HG03575 (cell line): ENCODE measurements around the gene NTN3.
"Not testable (repeated sequence)": the region's sequence is repeated elsewhere in the genome, so short reads cannot be mapped to it uniquely, and the experiment has no call there.

Experiments used
- ATAC-seq: cut with Tn5 transposase; IDR thresholded peaks from one replicate; pipeline ENCODE4 v1.9.1; 2021; ENCODE audit not compliant: unreplicated experiment, insufficient number of reproducible peaks, low FRiP score; ENCODE audit errors: extremely low read depth

NTN3 gene

GRCh38 chr16:2474877-2475412, 3.8 kb downstream of the NTN3 start, which contains the start of gene TBC1D24:
Gene TBC1D24, plus strand, starts transcription at chr16:2475127. Its CDS starts 21,022 bp downstream, at chr16:2496149.
- ATAC-seq: no peak

GRCh38 chr16:2475413-2476344, 4.6 kb downstream of the NTN3 start:
- no peak for ATAC-seq

GRCh38 chr16:2476345-2476720, 5.2 kb downstream of the NTN3 start:
- ATAC-seq: no peak

GRCh38 chr16:2476741-2477140, 5.6 kb downstream of the NTN3 start:
- ATAC-seq: no peak

GRCh38 chr16:2477327-2477726, 6.2 kb downstream of the NTN3 start:
- ATAC-seq: no peak

GRCh38 chr16:2478279-2478678, 7.2 kb downstream of the NTN3 start:
- ATAC-seq: no peak

- not testable (repeated sequence) for ATAC-seq
Measured at GRCh38 chr16:2479996-2480395, 8.9 kb downstream of the NTN3 start.

- ATAC-seq: no peak
Measured at GRCh38 chr16:2480948-2481347, 9.9 kb downstream of the NTN3 start.

GRCh38 chr16:2481676-2482075, 10.6 kb downstream of the NTN3 start:
- ATAC-seq: no peak

- no peak for ATAC-seq
Measured at GRCh38 chr16:2482249-2482648, 11.2 kb downstream of the NTN3 start.

GRCh38 chr16:2482708-2483534, 11.8 kb downstream of the NTN3 start:
- no peak for ATAC-seq

- no peak for ATAC-seq
Measured at GRCh38 chr16:2483939-2484897, 13.1 kb downstream of the NTN3 start.

GRCh38 chr16:2484898-2485508, 13.9 kb downstream of the NTN3 start:
- no peak for ATAC-seq

GRCh38 chr16:2485811-2486507, 14.9 kb downstream of the NTN3 start:
- no peak for ATAC-seq

GRCh38 chr16:2486645-2487516, 15.8 kb downstream of the NTN3 start:
- ATAC-seq: no peak

- no peak for ATAC-seq
Measured at GRCh38 chr16:2487517-2487842, 16.4 kb downstream of the NTN3 start.
